ENCODE data around the gene ALKBH7. TPM values are rescaled to one million over a fixed set of nuclear protein-coding genes. Genes with fewer than 3 reads are reported as not detected.

The ALKBH7 gene
- total and polyA plus RNA-seq, 10 of the 15 experiments (the other 5 are each of a cell fraction or from before 2014, with no cell fraction given) = 0.31 to 82.5 (median 37.6) TPM

DNA sequence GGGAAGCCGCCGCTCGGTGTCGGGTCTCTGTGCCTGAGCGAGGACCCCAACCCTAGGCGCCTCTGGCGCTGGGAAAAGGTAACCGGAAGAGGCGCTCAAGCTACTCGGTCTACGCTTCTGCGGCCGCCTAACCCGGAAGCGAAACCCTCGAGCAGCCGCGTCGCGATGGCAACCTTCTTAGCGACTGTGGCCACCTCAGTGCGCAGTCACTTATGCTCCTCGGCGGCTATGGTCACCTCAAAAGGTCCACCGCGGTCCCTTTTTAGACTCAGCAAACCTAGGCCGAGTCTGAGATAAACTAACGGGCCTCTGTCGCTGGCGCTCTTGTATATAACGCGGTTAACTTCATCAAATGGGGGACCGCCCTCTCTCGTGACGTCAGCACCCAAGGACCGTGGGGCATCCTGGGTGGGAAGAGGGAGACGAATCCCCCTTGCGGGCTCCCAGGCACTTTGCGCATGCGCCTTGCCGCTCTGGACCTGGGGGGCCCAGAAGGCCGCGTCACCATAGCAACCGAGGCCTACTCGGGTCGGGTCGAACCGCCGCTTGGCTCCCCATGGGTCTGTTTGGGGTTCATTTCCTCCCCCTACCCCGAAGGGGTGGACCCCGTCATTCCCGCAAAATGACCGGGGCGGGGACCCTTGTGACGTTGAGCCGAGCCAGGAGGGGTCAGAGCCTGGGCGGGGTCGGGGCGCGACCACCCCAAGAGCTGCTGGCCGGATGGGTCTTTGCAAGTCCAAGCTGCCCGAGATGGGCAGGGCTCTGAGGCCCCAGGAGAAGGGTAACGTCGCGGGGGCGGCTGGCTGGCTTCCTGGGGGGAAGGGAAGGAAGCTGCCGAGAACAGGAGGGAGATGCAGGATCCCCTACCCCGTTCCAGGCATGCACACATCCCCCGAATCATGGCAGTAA, 20.7 kb downstream of the ALKBH7 start, which contains the start of gene GTF2F1 (continued):
- TF ChIP-seq NFXL1 (IDR thresholded peaks at IDR 0.05; ENCODE audit: borderline replicate concordance) = no peak
- TF ChIP-seq KDM1A (IDR thresholded peaks at IDR 0.05; ENCODE audit: borderline replicate concordance) = no peak
- TF ChIP-seq, protein P1, sequence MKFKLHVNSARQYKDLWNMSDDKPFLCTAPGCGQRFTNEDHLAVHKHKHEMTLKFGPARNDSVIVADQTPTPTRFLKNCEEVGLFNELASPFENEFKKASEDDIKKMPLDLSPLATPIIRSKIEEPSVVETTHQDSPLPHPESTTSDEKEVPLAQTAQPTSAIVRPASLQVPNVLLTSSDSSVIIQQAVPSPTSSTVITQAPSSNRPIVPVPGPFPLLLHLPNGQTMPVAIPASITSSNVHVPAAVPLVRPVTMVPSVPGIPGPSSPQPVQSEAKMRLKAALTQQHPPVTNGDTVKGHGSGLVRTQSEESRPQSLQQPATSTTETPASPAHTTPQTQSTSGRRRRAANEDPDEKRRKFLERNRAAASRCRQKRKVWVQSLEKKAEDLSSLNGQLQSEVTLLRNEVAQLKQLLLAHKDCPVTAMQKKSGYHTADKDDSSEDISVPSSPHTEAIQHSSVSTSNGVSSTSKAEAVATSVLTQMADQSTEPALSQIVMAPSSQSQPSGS (IDR thresholded peaks at IDR 0.05; ENCODE audit: low read length) = no peak
- TF ChIP-seq PAX5 (IDR thresholded peaks at IDR 0.05; ENCODE audit: borderline replicate concordance, low read depth, low read length) = no peak
- TF ChIP-seq TCF3 (IDR thresholded peaks at IDR 0.05; ENCODE audit: borderline replicate concordance, insufficient read depth, low read depth, low read length) = no peak
- TF ChIP-seq NFYB (IDR thresholded peaks at IDR 0.05; ENCODE audit: insufficient read depth, low read depth, low read length) = no peak
- TF ChIP-seq EED (IDR thresholded peaks at IDR 0.05; ENCODE audit: low read depth) = peak; percentile 23; the same call in 1 of the 2 replicates
- TF ChIP-seq, protein P2, sequence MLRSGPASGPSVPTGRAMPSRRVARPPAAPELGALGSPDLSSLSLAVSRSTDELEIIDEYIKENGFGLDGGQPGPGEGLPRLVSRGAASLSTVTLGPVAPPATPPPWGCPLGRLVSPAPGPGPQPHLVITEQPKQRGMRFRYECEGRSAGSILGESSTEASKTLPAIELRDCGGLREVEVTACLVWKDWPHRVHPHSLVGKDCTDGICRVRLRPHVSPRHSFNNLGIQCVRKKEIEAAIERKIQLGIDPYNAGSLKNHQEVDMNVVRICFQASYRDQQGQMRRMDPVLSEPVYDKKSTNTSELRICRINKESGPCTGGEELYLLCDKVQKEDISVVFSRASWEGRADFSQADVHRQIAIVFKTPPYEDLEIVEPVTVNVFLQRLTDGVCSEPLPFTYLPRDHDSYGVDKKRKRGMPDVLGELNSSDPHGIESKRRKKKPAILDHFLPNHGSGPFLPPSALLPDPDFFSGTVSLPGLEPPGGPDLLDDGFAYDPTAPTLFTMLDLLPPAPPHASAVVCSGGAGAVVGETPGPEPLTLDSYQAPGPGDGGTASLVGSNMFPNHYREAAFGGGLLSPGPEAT (IDR thresholded peaks at IDR 0.05; ENCODE audit: low read depth) = peak; percentile 56; the same call in 1 of the 2 replicates
- peak; percentile 80 for TF ChIP-seq MEF2B (IDR thresholded peaks at IDR 0.05; ENCODE audit: partially characterized antibody, poor library complexity, severe bottlenecking)
- TF ChIP-seq GATAD2B (conservative IDR thresholded peaks at IDR 0.05; ENCODE audit: low read depth) = peak; percentile 69
- TF ChIP-seq GABPA (IDR thresholded peaks at IDR 0.05; ENCODE audit: low read depth) = peak; percentile 90
- no peak for TF ChIP-seq ZNF274 (IDR thresholded peaks at IDR 0.05; ENCODE audit: insufficient read depth, insufficient read length)
- TF ChIP-seq ATF7 (IDR thresholded peaks at IDR 0.05; ENCODE audit: low read depth) = peak; percentile 88
- 0 out of 2 replicates have a peak, but pooled peaks have one; percentile 31 for TF ChIP-seq STAT1 (conservative IDR thresholded peaks at IDR 0.05)
- TF ChIP-seq YY1 (IDR thresholded peaks at IDR 0.05; ENCODE audit: low read depth, low read length) = peak; percentile 52
- TF ChIP-seq, protein P3, sequence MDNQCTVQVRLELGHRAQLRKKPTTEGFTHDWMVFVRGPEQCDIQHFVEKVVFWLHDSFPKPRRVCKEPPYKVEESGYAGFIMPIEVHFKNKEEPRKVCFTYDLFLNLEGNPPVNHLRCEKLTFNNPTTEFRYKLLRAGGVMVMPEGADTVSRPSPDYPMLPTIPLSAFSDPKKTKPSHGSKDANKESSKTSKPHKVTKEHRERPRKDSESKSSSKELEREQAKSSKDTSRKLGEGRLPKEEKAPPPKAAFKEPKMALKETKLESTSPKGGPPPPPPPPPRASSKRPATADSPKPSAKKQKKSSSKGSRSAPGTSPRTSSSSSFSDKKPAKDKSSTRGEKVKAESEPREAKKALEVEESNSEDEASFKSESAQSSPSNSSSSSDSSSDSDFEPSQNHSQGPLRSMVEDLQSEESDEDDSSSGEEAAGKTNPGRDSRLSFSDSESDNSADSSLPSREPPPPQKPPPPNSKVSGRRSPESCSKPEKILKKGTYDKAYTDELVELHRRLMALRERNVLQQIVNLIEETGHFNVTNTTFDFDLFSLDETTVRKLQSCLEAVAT (IDR thresholded peaks at IDR 0.05) = 0 out of 2 replicates have a peak, but pooled peaks have one; percentile 27
- no peak for TF ChIP-seq FOXM1 (IDR thresholded peaks at IDR 0.05; ENCODE audit: low read depth, low read length)
- TF ChIP-seq, protein P4, sequence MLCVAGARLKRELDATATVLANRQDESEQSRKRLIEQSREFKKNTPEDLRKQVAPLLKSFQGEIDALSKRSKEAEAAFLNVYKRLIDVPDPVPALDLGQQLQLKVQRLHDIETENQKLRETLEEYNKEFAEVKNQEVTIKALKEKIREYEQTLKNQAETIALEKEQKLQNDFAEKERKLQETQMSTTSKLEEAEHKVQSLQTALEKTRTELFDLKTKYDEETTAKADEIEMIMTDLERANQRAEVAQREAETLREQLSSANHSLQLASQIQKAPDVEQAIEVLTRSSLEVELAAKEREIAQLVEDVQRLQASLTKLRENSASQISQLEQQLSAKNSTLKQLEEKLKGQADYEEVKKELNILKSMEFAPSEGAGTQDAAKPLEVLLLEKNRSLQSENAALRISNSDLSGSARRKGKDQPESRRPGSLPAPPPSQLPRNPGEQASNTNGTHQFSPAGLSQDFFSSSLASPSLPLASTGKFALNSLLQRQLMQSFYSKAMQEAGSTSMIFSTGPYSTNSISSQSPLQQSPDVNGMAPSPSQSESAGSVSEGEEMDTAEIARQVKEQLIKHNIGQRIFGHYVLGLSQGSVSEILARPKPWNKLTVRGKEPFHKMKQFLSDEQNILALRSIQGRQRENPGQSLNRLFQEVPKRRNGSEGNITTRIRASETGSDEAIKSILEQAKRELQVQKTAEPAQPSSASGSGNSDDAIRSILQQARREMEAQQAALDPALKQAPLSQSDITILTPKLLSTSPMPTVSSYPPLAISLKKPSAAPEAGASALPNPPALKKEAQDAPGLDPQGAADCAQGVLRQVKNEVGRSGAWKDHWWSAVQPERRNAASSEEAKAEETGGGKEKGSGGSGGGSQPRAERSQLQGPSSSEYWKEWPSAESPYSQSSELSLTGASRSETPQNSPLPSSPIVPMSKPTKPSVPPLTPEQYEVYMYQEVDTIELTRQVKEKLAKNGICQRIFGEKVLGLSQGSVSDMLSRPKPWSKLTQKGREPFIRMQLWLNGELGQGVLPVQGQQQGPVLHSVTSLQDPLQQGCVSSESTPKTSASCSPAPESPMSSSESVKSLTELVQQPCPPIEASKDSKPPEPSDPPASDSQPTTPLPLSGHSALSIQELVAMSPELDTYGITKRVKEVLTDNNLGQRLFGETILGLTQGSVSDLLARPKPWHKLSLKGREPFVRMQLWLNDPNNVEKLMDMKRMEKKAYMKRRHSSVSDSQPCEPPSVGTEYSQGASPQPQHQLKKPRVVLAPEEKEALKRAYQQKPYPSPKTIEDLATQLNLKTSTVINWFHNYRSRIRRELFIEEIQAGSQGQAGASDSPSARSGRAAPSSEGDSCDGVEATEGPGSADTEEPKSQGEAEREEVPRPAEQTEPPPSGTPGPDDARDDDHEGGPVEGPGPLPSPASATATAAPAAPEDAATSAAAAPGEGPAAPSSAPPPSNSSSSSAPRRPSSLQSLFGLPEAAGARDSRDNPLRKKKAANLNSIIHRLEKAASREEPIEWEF (IDR thresholded peaks at IDR 0.05; ENCODE audit: insufficient replicate concordance, low read depth, low read length) = no peak

All from GM12878 (cell line).